B cell (primary cell): ENCODE results near the gene SHMT2. TPM values are rescaled to one million over a fixed set of nuclear protein-coding genes. Genes with fewer than 3 reads are reported as not detected.

Experiments used
- ATAC-seq: fragments of 200-7000 bp; cut with Tn5 transposase; one replicate; pipeline ENCODE4 v1.10.0; 2021; ENCODE audit warnings: low read depth, mild to moderate bottlenecking, moderate number of reproducible peaks, moderate library complexity
- CTCF ChIA-PET: fragments of 350-600 bp; sonication (Branson Sonifier 250); formaldehyde crosslinking; loops from one replicate; lab custom pipeline; 2021; ENCODE audit warnings: antibody characterized with exemption, inconsistent platforms; lab: Charles Lee
- POLR2A ChIA-PET: fragments of 350-600 bp; sonication (Branson Sonifier 250); formaldehyde crosslinking; loops from one replicate; lab custom pipeline; 2021; ENCODE audit warnings: antibody characterized with exemption; lab: Charles Lee
- DNase-seq: peaks from one replicate; pipeline ENCODE4 v3.0.0; 2013
- H2AFZ ChIP-seq: 2 replicates; pipeline ENCODE4 v1.6.1; 2012; ENCODE audit warnings: mild to moderate bottlenecking, low read depth, low read length; ENCODE audit not compliant: insufficient read depth, poor library complexity, severe bottlenecking
- H3K27ac ChIP-seq, 2 donors: 1 replicate in 1 of 2; 2 replicates in 1 of 2; pipeline ENCODE4 v1.5.1; 2012 to 2013; ENCODE audit warnings: low read length in 2 of 2, mild to moderate bottlenecking in 2 of 2, moderate library complexity in 1 of 2
- H3K27me3 ChIP-seq, 4 experiments: fragments of 200-600 bp in 1 of 4; sonication (generic) in 1 of 4; replicated peaks in 1 of 4; 1 replicate in 2 of 4; 2 replicates in 2 of 4; pipeline versions ENCODE4 v1.6.1 to v1.7.0; 2013 to 2016; ENCODE audit warnings: low read length in 3 of 4, mild to moderate bottlenecking in 2 of 4, mixed read lengths in 1 of 4, moderate library complexity in 1 of 4; ENCODE audit not compliant: insufficient read depth in 4 of 4, control insufficient read depth in 3 of 4; ENCODE audit errors: control extremely low read depth in 1 of 4
- H3K36me3 ChIP-seq, 2 experiments: replicated peaks in 1 of 2; 1 replicate in 1 of 2; 2 replicates in 1 of 2; pipeline versions ENCODE4 v1.6.1 to v1.7.1; 2013; ENCODE audit warnings: low read length in 1 of 2; ENCODE audit not compliant: insufficient read depth in 2 of 2, control insufficient read depth in 1 of 2; ENCODE audit errors: control extremely low read depth in 1 of 2, extremely low read depth in 1 of 2
- H3K4me1 ChIP-seq, 2 donors: fragments of 200-600 bp in 1 of 2; sonication (generic) in 1 of 2; 1 replicate in 1 of 2; 2 replicates in 1 of 2; pipeline versions ENCODE4 v1.5.1 to v1.6.1; 2013 to 2017; ENCODE audit warnings: low read length in 2 of 2; ENCODE audit not compliant: control insufficient read depth in 2 of 2, insufficient read depth in 2 of 2
- H3K4me2 ChIP-seq: replicated peaks from 2 replicates; pipeline ENCODE3; 2012; ENCODE audit warnings: mild to moderate bottlenecking, low read depth, low read length; ENCODE audit not compliant: poor library complexity, severe bottlenecking
- H3K4me3 ChIP-seq, 5 experiments: fragments of 200-600 bp in 1 of 5; sonication (generic) in 1 of 5; 1 replicate in 3 of 5; 2 replicates in 2 of 5; pipeline versions ENCODE4 v1.5.1 to v1.7.0; 2011 to 2016; ENCODE audit warnings: low read length in 4 of 5, mild to moderate bottlenecking in 4 of 5, low read depth in 2 of 5, control low read depth in 1 of 5, moderate library complexity in 1 of 5; ENCODE audit not compliant: insufficient read depth in 1 of 5; ENCODE audit errors: control extremely low read depth in 1 of 5, extremely low read depth in 1 of 5
- H3K79me2 ChIP-seq: fragments of 200-600 bp; sonication (generic); one replicate; pipeline ENCODE4 v1.6.0; 2016; ENCODE audit warnings: low read length; ENCODE audit not compliant: control insufficient read depth, insufficient read depth
- H3K9ac ChIP-seq: fragments of 200-600 bp; sonication (generic); 2 replicates; pipeline ENCODE4 v1.6.1; 2017; ENCODE audit warnings: mild to moderate bottlenecking, low read length, moderate library complexity
- H3K9me3 ChIP-seq, 3 donors: one replicate each; pipeline versions ENCODE4 v1.6.1 to v1.7.1; 2013; ENCODE audit warnings: low read length in 2 of 3; ENCODE audit not compliant: control insufficient read depth in 2 of 3, insufficient read depth in 1 of 3; ENCODE audit errors: control extremely low read depth in 1 of 3
- H4K20me1 ChIP-seq: 2 replicates; pipeline ENCODE4 v1.6.0; 2012; ENCODE audit warnings: mild to moderate bottlenecking, low read length; ENCODE audit not compliant: insufficient read depth, control insufficient read depth, poor library complexity, severe bottlenecking
- H3K27ac Mint-ChIP-seq: one replicate; pipeline ENCODE4 v1.8.0; 2021; ENCODE audit warnings: mixed read lengths
- H3K27me3 Mint-ChIP-seq: one replicate; pipeline ENCODE4 v1.8.0; 2021; ENCODE audit warnings: mixed read lengths
- H3K4me1 Mint-ChIP-seq: one replicate; pipeline ENCODE4 v1.8.0; 2021; ENCODE audit warnings: mixed read lengths
- H3K4me3 Mint-ChIP-seq: one replicate; pipeline ENCODE4 v1.8.0; 2021; ENCODE audit warnings: mixed read lengths
- H3K9me3 Mint-ChIP-seq: one replicate; pipeline ENCODE4 v1.8.0; 2022; ENCODE audit warnings: mixed read lengths; ENCODE audit not compliant: insufficient read depth
- EZH2 ChIP-seq: IDR thresholded peaks from 2 replicates; pipeline ENCODE4 v1.6.1; 2012; ENCODE audit warnings: borderline replicate concordance, low read depth, mild to moderate bottlenecking, moderate library complexity, low read length; ENCODE audit not compliant: insufficient read depth, poor library complexity, severe bottlenecking
- WGBS: methylation state at CpG from one replicate; pipeline ENCODE4 v1.1.5; 2013; ENCODE audit warnings: missing lambda C conversion rate; ENCODE audit not compliant: insufficient coverage; 5-methylcytosine and 5-hydroxymethylcytosine counted together
- intact Hi-C: fragments of 100-400 bp; cut with micrococcal nuclease; formaldehyde crosslinking; loops from one replicate; pipeline ENCODE4 v1.10.0; 2022
- polyA plus RNA-seq: library from polyadenylated mRNA; depleted of rRNA; stranded (reverse); fragments of >200 nt; gene quantifications from 2 replicates; pipeline ENCODE4 v1.2.3, GENCODE V29; 2012
- total RNA-seq, 2 donors: library from RNA; stranded (reverse); fragments of 120-200 nt in 1 of 2; gene quantifications; 1 replicate in 1 of 2; 2 replicates in 1 of 2; pipeline versions ENCODE4 v1.2.3 to v1.2.4, GENCODE V29; 2013 to 2022
- TF ChIP-seq, protein P1 (sequence below): fragments of 200-600 bp; IDR thresholded peaks from one replicate; pipeline ENCODE4 v1.8.0; 2022; ENCODE audit warnings: antibody characterized with exemption, mild to moderate bottlenecking

SHMT2 gene
- total and polyA plus RNA-seq, 2 donors (not counting 1 experiment from before 2014, with no cell fraction given) = 166 to 236 TPM

DNA sequence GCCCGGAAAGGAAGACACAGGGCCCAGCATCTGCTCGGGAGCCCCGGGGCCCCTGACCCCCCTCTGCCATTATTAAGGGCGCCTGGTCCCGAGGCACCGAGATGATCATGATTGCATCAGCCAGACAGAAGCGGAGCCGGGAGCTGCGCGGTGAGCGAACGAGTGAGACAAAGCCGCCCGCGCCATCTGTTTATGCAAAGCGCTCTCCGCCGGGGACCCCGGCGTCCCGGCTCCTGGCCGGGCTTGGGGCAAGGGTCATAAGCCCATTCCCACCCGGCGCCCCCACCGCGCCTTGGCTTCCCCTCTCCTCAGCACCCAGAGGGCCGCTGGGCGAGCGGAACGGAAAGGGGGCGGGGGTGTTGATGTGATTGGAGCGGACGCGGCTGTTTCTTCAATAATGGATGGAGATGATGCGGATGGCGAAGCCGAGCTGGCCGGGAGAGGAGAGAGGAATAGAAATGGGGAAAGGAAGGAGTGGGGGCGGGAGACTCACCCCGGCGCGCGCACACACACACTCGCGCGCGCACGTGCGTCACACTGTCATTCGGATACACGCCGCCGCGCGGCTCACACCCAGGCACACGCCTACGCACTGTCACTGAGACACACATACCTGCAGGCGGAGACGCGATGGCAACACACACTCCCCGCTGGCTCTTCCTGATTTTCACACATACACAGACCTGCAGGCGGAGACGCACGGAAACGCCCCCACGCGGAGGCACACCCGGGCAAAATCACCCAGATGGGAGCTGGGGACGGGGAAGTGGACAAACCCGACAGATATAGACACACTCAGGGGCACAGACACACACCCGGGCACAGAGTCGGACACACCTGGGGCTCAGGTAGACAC lies 10.8 kb downstream of the SHMT2 start:
- H4K20me1 ChIP-seq = peaks cover 8% of the 10 kb centered on the region
- peaks cover 12% of the 10 kb centered on the region for H3K27me3 Mint-ChIP-seq
- TF ChIP-seq EZH2 = no peak
- TF ChIP-seq, protein P1, sequence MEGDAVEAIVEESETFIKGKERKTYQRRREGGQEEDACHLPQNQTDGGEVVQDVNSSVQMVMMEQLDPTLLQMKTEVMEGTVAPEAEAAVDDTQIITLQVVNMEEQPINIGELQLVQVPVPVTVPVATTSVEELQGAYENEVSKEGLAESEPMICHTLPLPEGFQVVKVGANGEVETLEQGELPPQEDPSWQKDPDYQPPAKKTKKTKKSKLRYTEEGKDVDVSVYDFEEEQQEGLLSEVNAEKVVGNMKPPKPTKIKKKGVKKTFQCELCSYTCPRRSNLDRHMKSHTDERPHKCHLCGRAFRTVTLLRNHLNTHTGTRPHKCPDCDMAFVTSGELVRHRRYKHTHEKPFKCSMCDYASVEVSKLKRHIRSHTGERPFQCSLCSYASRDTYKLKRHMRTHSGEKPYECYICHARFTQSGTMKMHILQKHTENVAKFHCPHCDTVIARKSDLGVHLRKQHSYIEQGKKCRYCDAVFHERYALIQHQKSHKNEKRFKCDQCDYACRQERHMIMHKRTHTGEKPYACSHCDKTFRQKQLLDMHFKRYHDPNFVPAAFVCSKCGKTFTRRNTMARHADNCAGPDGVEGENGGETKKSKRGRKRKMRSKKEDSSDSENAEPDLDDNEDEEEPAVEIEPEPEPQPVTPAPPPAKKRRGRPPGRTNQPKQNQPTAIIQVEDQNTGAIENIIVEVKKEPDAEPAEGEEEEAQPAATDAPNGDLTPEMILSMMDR = no peak
- peak overlapping the region; percentile 89 for H3K4me3 Mint-ChIP-seq
- H3K9me3 Mint-ChIP-seq = no peaks in the 10 kb centered on the region
- H3K27me3 ChIP-seq = peaks cover 0 to 81% (median 32%) of the 10 kb centered on the region in 4 experiments
- peak overlapping the region; percentile 92 for H3K27ac Mint-ChIP-seq
- CTCF ChIA-PET = interaction anchor here (0.6 to 31.1 kb wide), 7 partner anchors 12 to 159 kb away, joined by 3 to 838 read pairs (median 6); partner anchors contain the start of genes LRP1, NXPH4 and SHMT2
- H3K4me1 ChIP-seq = peaks cover 81 to 89% of the 10 kb centered on the region in 2 donors
- ATAC-seq (peak; percentile 42), DNase-seq (peak; percentile 91)
- H3K4me3 ChIP-seq = peak overlapping the region; percentile 19 to 79 (median 75)
- H3K4me1 Mint-ChIP-seq = peaks cover 83% of the 10 kb centered on the region
- intact Hi-C loops = loop anchor here (1.0 to 5.0 kb wide), 3 partner anchors 128 to 219 kb away; partner anchors contain the start of genes GLI1 and STAT6
- WGBS = under 1% methylated on average over 52 of the region's 72 CpGs
- peaks cover 12% of the 10 kb centered on the region for H3K79me2 ChIP-seq
- H2AFZ ChIP-seq = peak overlapping the region; percentile 78
- POLR2A ChIA-PET = interaction anchor here (0.7 to 11.2 kb wide), 5 partner anchors 11 to 552 kb away, joined by 3 to 110 read pairs (median 18); partner anchors contain the start of genes NXPH4, PTGES3 and SHMT2
- no peaks in the 10 kb centered on the region for H3K36me3 ChIP-seq
- H3K27ac ChIP-seq = peak overlapping the region; percentile 70 to 81
- H3K9me3 ChIP-seq = peaks cover 0 to 24% (median 0%) of the 10 kb centered on the region in 3 donors
- peak overlapping the region; percentile 74 for H3K9ac ChIP-seq
- H3K4me2 ChIP-seq = peak overlapping the region; percentile 95
